Stimulated activated CD4-positive, alpha-beta T cell treated with anti-CD3 and anti-CD28 coated beads, Interleukin-12 subunit alpha, Interleukin-12 subunit beta, amount 100 ng/mL, for 24 hours (primary cell): ENCODE measurements around the gene TMEM184C.

Experiments used
- DNase-seq, 2 experiments: peaks; one replicate each; pipeline ENCODE4 v3.0.0-alpha.2; 2020; ENCODE audit warnings: low read depth in 2 of 2

TMEM184C gene

DNA sequence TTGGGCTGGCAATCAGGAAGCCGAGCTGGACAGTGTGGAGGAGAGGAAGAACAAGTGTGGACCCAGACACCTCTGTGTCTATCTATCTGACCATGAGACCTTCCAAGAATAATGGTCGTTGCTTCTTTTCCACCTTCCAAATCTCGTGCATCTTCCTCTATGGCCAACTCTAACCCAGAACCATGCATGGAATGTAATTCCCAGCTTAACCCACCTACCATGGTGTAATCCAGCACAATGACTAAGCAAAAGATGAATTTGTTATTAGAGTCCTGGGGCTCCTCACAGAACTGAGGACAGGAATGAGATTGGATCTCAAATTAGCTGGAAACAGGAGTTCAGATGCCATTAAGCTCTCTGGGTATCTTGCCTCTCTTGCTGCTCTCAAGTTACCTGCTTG is 17.4 kb upstream of the TMEM184C start:
- DNase-seq = no peak

DNA sequence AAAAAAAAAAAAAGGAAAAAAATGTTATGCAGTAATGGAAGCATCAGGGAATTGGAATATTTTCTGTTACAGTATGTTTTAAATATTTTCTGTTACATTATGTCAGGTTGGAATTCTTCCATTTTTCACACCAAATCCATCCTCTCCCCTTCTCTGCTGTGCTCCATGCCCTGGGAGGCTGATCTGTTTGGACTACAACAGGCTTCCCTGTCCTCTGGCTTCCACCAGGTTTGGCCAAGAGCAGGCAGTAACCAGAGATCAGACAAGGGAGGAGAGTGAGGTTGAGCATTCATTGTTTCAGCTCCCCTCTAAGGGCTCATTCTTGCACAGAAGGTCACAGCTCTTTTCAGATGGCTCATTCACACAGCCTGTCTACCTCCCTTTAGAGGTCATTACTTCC is 11.7 kb upstream of the TMEM184C start:
- DNase-seq = no peak

DNA sequence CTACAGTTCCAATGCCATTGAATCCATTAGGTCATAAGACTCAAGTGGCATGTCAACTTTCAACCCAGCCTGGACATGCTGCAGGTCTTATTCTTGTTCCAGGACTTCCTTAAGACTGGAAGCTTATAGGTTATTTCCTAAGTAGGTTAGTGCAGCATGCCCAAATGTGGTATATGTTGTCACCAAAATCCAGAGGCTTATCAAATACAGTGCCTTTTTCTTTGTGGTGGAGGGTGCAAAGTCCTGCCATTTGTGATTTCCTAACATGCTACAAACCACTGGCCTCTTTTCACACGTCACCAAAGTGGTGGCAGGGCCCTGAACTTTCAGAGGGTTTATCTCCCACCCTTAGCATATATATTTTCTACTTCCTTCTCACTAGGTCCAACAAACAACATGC is 9.7 kb upstream of the TMEM184C start:
- DNase-seq = no peak

DNA sequence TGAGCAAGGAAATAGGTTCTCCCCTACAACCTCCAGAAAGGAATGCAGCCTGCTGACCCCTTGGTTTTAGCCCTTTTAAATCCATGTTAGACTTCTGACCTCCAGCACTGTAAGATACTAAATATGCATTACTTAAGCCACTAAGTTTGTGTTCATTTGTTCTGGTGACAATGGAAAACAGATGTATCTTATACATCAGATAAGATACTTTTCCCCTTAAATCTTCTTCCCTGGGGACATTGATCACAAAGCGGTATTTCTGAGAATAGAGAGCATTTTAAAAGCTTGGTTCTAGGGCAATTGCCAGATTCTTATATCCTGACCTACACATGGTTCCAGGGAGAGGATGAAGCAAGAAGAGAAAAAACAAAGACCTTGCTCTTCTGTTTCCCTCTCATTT is 6.5 kb upstream of the TMEM184C start:
- DNase-seq = no peak

DNA sequence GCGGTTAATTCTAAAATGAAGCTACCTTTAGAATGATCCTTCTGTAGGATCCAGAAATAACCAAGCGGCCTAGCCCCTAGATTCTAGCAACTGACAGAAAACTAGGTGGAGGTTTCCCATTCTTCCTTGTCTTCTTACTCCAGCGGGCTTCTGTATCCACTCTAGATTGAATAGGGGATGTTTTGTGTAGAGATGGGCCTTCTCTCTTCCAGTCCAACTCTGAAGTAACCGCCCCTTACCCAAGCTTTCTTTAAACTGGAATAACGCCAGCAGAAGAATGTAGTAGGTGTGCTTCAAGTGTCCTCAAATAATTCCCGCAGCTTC is 386 bp upstream of the TMEM184C start:
- DNase-seq = no peak

DNA sequence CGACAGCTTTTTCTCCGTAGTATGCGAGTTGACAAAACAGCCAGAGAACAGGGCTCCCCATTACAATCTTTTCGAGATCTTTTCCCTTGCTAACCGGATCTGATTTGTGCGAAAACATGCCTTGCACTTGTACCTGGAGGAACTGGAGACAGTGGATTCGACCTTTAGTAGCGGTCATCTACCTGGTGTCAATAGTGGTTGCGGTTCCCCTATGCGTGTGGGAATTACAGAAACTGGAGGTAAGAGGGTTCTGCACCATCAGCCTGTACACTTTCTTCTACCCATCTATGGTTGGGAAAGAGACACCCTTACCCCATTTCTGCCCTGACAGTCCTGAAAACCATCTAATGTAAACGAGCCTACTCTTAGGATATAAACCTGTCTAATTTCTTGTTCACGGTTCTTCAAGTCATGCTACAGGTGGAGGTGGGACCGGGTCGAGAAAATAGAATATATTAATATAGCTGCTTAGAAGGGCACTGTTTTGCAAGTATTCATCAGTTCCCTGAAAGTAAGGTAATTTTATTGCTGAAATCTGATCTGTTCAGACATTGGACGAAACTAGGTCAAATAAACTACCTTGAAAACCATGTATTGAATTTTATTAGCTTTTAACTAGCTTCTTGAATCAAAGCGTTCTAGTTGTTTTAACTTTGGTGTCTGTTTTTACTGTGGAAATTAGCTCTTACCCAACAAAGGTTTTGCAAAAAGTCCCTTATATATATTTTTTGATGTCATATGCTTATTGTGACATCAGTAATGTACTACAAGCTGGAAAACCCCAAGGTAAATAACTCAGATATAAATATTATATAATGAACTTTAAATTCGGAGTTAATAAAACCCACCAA is 869 bp downstream of the TMEM184C start:
- peak in 1 of 2 experiments; percentile 1 for DNase-seq

DNA sequence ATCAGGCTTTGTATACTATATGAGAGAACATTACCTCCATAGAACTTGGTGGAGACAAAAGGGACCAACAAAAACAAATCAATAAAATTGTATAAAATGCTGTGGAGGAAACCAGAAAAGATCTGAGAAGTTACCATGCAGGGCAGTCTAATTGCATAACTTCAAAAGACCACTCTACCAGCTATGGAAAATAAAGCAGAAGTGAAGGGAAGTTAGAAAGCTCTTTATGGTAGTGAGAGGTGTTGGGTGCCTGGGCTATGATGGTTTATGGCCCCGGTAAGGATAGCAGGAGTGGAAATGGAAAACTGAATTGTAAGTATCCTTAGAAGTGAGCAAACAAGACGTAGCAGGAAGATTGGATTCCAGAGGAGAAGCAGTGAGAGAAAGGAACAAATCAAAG is 3.1 kb downstream of the TMEM184C start:
- no peak for DNase-seq

DNA sequence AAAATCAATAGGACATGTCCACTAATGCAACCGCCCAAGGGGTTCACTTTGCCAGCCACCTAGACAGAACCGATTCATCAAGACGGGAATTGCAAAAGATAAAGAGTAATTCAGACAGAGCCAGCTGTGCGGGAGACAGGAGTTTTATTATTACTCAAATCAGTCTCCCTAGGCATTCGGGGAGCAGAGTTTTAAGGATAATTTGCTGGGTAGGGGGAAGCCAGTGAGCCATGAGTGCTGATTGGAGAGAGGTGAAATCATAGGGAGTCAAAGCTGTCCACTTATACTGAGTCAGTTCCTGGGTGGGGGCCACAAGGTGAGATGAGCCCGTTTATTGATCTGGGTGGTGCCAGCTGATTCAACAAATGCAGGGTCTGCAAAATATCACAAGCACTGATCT is 8.5 kb downstream of the TMEM184C start:
- DNase-seq = no peak

DNA sequence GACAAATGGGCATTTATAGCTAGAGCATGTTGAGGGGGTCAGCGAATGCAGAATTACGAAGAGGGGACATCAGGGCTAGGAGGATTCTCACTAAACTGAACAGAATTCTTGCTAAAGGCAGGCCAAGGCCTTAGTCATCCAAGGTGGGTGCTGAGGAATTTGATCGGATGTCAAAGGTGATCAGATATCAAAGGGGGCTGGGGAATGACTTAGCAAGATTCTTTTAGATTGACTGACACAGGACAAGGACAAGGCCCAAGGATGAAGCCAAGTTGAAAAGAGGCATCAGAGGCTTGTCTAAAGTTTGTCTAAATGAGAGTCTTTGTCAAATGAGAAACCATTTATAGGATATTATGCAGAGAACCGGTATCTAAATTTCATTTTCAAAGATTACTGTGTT is 9.7 kb downstream of the TMEM184C start:
- no peak for DNase-seq

DNA sequence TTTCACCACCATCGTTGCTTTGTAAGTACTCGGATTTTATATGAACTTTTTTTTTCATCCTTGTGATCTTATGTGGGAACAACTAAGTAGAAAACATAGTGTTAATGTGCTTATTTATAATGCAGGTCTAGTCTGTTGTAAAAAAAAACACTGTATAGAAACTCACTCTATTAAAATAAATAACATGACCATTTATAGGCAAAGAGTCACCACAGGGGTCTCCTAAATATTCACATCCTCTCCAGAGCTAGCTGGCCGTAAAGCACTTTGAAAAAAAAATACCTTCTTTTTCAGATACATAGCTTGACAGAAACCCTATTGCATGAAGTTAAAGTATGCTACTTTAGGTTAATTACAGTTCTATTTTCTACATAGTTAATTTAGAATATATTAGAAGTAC is 11.2 kb downstream of the TMEM184C start:
- no peak for DNase-seq

DNA sequence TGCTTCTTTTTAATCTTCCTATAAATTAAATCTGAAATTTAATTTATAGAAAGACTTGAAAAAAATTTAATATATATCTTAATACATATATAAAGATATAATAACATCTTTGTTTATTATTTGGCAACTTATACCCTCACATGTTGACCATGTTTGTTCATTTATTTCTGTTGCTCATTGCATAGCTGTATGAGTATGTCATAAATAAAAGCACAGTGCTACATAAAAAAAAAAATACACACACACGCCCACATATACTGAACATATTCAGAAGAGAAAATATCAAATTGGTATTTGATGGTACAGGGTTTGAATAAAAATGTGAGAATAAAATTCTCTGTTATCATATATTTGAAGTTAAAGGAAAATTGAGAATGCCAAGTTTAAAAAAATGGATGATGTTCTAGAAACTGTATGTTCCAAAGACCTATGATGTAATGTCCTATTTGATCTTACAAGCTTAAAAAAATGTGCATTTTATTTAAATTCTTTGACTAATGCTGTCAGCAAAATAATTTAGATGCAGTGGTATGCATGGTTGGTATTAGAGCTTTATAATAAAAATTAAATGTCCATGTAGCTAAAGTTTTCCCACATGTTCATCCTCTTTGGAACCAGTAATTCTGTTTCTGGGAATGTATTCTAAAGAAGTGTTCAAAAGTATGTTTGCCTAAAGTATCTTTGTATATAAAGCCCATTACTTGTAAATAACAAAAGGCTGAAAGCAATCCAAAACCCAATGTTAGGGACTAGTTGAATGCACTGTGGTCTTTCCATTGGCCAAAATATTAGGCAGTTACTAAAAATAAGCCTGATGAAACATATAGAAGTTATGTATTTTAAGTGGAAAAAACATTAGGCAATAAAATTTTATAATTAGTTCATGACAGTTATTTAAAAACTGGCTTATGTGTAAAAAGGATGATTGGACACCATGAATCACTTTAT is 12.9 kb downstream of the TMEM184C start:
- DNase-seq = no peak

DNA sequence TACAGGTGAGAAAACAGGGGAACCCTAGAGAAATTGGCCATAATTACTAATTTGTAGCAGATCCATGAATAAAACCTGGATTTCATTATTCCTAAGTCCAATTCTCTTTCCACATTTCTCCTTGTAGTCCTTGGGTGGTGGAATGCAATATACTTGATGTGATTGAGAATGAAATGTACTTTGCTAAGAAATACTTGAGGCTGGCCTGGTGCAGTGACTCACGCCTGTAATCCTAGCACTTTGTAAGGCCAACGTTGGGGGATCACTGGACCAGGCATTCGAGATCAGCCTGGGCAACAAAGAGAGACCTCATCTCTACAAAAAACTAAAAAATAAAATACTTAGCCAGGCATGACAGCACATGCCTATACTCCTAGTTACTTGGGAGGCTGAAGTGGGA is 15.9 kb downstream of the TMEM184C start:
- DNase-seq = no peak

DNA sequence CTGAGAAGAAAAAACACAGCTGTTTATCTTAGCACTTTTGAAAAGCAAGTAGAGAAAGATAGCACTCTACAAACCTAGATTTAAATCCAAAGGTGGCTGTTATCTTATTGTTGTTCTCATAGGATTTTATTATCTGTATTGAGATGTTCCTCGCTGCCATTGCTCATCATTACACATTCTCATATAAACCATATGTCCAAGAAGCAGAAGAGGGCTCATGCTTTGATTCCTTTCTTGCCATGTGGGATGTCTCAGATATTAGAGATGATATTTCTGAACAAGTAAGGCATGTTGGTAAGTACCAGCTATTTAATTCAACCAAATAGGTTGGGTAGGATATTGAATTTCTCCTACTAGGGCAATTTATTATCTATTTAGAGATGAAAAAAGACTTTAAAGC is 16.4 kb downstream of the TMEM184C start:
- no peak for DNase-seq

DNA sequence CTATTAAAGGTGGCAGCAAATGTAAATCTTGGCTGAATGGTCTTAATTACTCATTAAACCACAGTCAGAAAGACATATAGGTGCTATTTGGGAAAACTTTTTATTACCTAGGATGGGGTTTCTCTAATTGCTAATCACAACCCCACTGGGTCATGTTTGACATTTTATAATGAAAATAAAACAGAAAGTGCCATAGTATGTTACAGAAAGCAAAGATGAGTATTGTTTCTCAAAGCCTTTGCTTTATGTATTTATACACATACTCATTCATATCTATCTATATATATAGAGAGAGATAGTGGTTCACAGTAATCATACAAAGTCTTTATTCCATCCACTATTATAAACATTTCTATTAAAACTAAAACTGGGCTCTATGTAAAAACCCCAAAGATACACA is 18.2 kb downstream of the TMEM184C start:
- no peak for DNase-seq

DNA sequence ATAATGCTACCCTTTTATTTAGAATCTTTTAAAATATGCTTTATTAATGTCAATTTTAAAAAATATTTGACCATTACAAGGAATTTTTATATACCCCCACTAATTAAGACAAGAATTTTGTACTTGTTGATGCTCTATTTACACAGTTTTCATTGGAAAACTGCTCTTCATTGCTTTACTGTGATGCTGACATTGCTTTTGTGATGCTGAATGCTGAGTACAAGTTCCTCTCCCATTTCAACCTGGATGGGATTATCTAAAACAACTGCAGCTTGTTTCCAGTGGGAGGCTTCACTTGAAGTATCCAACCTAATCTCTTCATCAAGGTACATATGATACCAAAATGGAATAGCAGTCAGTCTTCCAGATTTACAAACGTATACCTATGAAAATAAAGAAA is 21.2 kb downstream of the TMEM184C start:
- DNase-seq = no peak

DNA sequence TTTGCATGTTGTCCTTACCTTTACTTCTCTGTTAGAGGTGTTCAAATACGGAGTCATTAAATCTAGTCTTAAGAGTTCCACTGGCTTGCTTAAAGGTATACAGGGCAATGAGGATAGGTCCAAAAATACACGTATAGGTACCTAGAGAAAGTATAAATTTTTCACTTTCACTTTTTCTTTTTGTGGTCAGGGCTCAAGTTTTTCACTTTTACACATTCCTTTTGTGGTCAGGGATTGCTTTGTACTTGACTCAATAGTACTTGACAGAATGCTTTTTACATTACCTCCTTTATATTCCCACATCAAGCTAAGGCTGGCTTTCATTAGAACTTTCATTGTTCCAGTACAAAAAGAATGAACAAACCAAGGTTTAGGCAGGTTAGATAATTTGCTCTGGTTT is 21.7 kb downstream of the TMEM184C start:
- DNase-seq = no peak

DNA sequence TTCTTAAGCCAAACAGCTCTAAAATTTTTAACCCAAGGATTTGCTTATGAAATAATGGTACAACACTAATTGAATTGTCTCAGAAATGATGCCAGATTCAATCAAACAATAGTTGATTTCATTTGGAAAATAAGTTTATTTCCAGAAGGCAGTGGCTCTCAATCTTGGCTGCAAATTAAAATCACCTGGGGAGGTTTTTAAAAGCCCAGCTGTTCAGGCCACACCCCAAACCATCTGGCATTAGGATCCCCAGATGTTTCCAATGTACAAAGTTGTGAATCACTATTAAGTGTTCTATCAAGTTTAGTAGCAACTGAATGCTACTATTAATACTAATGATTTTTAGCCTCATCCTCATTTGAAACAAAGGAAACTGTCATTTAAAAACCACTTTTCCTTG is 22.2 kb downstream of the TMEM184C start:
- DNase-seq = no peak

DNA sequence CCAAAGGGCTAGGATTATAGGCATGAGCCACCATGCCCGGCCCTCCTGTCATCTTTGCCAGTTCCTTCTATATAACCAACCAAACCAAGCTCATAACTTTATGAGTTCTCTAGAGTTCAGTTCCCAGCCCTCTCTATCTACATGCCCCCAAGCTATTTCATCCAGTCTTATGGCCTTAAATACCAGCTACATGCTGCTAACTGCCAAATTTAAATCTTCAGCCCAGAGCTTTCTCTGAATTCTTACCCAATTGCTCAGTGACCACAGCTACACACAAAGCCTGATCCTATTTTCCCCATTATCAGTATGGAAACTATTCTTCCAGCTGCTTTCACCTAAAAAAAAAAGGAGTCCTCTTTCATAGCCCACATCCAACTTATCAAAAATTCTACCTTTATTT is 23.1 kb downstream of the TMEM184C start:
- DNase-seq = no peak

DNA sequence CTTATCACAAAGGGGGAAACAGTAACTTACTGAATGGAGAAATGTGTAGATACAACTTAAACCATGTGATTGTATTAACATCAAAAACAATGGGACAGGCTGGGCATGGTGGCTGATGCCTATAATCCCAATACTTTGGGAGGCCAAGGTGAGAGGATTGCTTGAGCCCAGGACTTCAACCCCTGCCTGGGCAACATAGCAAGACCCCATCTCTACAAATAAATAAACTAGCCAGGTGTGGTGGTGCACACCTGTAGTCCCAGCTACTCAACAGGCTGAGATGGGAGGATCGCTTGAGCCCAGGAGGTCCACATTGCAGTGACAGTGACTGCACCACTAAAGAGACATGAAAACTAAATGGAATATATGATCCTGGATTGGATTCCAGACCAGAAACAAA is 26.4 kb downstream of the TMEM184C start:
- no peak for DNase-seq

DNA sequence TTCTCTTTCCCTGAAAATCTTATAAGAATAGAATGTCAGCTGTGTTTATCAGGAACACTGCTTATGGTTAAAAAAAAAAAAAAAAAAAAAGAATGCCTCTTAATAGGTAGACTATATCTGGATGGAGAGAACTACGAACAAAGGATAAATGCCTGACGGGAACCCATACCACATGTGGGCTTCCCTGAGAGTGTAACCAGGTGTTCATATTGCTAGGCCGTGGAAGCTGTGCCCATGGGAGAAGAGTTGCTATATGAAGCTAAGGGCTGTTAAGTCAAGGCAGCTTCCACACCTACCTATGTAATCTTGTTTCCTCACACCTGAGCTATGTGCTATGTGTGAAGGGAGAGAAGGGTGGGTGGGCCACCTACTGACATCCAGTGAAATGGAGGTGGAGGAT is 27.3 kb downstream of the TMEM184C start:
- no peak for DNase-seq

DNA sequence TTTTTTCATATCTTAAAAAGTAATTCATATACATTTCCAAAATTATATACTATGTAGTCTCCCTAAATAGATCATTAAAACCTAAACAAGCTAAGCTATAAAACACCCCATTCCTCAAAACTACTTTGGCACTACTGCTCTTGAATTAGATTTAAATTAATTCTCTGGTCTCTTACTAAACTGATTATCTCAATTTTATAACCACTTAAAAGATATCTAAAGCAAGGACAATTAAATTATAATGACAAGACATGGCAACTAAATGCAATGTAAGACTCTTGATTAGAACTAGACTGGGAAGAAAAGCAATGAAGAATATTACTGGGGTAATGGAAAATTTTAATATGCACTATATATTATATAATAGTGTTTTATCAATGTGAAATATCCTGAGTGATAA is 27.9 kb downstream of the TMEM184C start:
- no peak for DNase-seq

DNA sequence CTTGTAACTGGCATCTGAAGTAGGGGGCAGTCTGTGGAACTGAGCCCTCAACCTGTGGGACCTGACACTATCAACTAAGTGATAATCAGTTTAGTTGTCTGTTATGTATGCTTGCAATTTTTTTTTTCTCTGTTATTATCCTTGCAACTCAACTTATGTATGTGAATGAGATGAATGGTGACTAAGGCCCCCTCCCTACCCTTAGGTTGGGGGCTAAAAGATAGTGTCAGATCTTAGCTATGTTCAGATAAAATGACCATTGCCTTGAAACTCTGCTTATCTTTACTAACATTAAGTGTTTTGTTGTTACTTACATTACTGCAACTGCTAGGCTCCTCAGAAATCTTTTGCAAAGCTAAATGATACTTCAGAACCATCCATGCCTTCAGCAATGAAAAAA is 31.5 kb downstream of the TMEM184C start:
- DNase-seq = no peak

DNA sequence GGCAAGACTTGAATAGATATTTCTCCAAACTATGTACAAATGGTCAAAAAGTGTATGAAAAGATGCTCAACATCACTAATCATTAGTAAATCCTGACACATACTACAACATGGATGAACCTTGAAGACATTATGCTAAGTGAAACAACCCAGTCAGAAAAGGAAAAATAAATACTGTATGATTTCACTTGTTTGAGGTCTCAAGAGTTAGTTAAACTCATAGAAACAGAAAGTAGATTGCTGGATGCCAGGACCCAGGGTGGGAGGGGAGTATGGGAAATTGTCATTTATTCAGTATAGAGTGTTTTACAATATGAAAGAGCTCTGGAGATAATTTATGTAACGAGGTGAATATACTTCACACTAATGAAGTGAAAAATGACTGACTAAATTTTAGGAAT is 34.4 kb downstream of the TMEM184C start:
- DNase-seq = no peak
